Measurements from ENCODE around the gene NKTR. TPM values are rescaled to one million over a fixed set of nuclear protein-coding genes. Genes with fewer than 3 reads are reported as not detected.

Gene NKTR
- total and polyA plus RNA-seq, 7 donors: 1.8 to 130 (median 81.3) TPM

DNA sequence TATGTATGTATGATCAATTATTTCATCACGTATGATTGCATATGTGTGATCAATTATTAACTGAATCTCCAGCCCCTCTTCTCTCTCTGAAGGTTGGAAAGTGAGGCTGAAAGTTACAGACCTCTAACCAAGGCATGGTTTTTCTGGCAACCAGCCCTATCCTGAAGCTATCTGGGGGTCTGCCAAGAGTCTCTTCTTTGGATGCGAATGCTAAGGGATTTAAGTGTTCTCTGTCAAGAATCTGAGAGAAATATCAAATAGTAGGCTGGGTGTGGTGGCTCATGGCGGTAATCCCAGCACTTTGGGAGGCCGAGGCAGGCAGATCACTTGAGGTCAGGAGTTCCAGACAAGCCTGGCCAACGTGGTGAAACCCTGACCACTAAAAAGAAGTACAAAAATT lies 8.1 kb downstream of the NKTR start:
- Histone ChIP-seq H3K4me1 (peaks cover 0 to 61% (median 40%) of the 10 kb centered on the region in 4 donors), H3K4me3 (no peak overlapping the region), H3K9me3 (no peaks in the 10 kb centered on the region), H3K36me3 (peaks cover 0 to 5% (median 5%) of the 10 kb centered on the region in 4 donors), H3K27me3 (no peaks in the 10 kb centered on the region), H3K27ac (peak overlapping the region; percentile 25 to 51 (median 40))
- peak; percentile 73 for DNase-seq
- intact Hi-C loops (cut with DNase I): no loop called here
- TF ChIP-seq, protein P1, sequence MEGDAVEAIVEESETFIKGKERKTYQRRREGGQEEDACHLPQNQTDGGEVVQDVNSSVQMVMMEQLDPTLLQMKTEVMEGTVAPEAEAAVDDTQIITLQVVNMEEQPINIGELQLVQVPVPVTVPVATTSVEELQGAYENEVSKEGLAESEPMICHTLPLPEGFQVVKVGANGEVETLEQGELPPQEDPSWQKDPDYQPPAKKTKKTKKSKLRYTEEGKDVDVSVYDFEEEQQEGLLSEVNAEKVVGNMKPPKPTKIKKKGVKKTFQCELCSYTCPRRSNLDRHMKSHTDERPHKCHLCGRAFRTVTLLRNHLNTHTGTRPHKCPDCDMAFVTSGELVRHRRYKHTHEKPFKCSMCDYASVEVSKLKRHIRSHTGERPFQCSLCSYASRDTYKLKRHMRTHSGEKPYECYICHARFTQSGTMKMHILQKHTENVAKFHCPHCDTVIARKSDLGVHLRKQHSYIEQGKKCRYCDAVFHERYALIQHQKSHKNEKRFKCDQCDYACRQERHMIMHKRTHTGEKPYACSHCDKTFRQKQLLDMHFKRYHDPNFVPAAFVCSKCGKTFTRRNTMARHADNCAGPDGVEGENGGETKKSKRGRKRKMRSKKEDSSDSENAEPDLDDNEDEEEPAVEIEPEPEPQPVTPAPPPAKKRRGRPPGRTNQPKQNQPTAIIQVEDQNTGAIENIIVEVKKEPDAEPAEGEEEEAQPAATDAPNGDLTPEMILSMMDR (IDR thresholded peaks at IDR 0.05): no peak
- no peak for TF ChIP-seq EP300 (IDR thresholded peaks at IDR 0.05)
- TF ChIP-seq POLR2A (IDR thresholded peaks at IDR 0.05): no peak
- no peak for TF ChIP-seq POLR2AphosphoS5 (IDR thresholded peaks at IDR 0.05)
- WGBS, 2 donors: 68 to 80% methylated on average over 5 of the region's 5 CpGs

GRCh38 chr3:42610976-42611375 lies 10.5 kb downstream of the NKTR start:
- no peak for DNase-seq
- no peaks in the 10 kb centered on the region for H3K27me3 ChIP-seq
- H3K27ac ChIP-seq: peak overlapping the region; percentile 19 to 62 (median 32)
- no peak for TF ChIP-seq EP300 (IDR thresholded peaks at IDR 0.05)
- TF ChIP-seq POLR2A (IDR thresholded peaks at IDR 0.05): no peak
- TF ChIP-seq, protein P1 (IDR thresholded peaks at IDR 0.05): no peak
- no peak for TF ChIP-seq POLR2AphosphoS5 (IDR thresholded peaks at IDR 0.05)
- H3K36me3 ChIP-seq: no peaks in the 10 kb centered on the region
- intact Hi-C loops (cut with DNase I): no loop called here
- H3K9me3 ChIP-seq: no peaks in the 10 kb centered on the region
- WGBS, 2 donors: 89 to 93% methylated on average over 1 of the region's 1 CpG
- peaks cover 0 to 67% (median 38%) of the 10 kb centered on the region in 4 donors for H3K4me1 ChIP-seq
- no peak overlapping the region for H3K4me3 ChIP-seq

- WGBS, 2 donors: 51% methylated on average over 1 of the region's 1 CpG
- H3K27ac ChIP-seq: peak overlapping the region in 3 of 4 donors; percentile 5 to 62 (median 34)
- H3K9me3 ChIP-seq: no peaks in the 10 kb centered on the region
- H3K4me3 ChIP-seq: no peak overlapping the region
- TF ChIP-seq POLR2AphosphoS5 (IDR thresholded peaks at IDR 0.05): no peak
- TF ChIP-seq, protein P1 (IDR thresholded peaks at IDR 0.05): no peak
- no peak for TF ChIP-seq POLR2A (IDR thresholded peaks at IDR 0.05)
- no peak for TF ChIP-seq EP300 (IDR thresholded peaks at IDR 0.05)
- intact Hi-C loops (cut with DNase I): no loop called here
- H3K4me1 ChIP-seq: peaks cover 0 to 70% (median 34%) of the 10 kb centered on the region in 4 donors
- DNase-seq: no peak
- no peaks in the 10 kb centered on the region for H3K36me3 ChIP-seq
- H3K27me3 ChIP-seq: no peaks in the 10 kb centered on the region
Measured at GRCh38 chr3:42612217-42612616, 11.7 kb downstream of the NKTR start.

DNA sequence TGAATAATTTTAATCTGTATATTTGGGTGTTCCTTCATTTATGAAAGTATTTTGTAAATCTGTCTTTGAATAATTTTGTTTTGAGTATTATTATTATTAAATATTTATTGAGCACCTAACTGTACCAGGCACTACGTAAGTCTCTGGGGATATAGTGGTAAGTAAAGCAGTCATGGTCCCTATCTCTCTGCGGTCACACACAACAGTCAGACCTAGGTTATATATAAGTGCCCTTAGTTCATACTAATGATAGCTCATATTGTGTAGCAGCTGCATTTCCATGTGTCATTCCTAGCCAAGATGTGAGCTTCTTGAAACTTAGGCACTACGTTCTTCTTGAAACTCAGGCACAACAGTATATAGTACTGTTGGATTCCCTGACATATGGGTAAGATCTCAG lies 12.4 kb downstream of the NKTR start:
- no peak for DNase-seq
- Histone ChIP-seq H3K4me3 (no peak overlapping the region), H3K4me1 (peaks cover 0 to 70% (median 34%) of the 10 kb centered on the region in 4 donors), H3K36me3 (peaks cover 0 to 7% (median 0%) of the 10 kb centered on the region in 4 donors), H3K27me3 (no peaks in the 10 kb centered on the region), H3K27ac (peak overlapping the region in 3 of 4 donors; percentile 1 to 27 (median 21)), H3K9me3 (no peaks in the 10 kb centered on the region)
- whole genome bisulfite sequencing, 2 donors: 89 to 91% methylated on average over 3 of the region's 3 CpGs
- intact Hi-C loops (cut with DNase I): no loop called here
- no peak for TF ChIP-seq POLR2A (IDR thresholded peaks at IDR 0.05)
- TF ChIP-seq, protein P1 (IDR thresholded peaks at IDR 0.05): no peak
- TF ChIP-seq EP300 (IDR thresholded peaks at IDR 0.05): no peak
- no peak for TF ChIP-seq POLR2AphosphoS5 (IDR thresholded peaks at IDR 0.05)

GRCh38 chr3:42613462-42613861 lies 13.0 kb downstream of the NKTR start:
- Histone ChIP-seq H3K27me3 (no peaks in the 10 kb centered on the region), H3K9me3 (no peaks in the 10 kb centered on the region), H3K4me1 (peaks cover 0 to 65% (median 30%) of the 10 kb centered on the region in 4 donors), H3K4me3 (no peak overlapping the region), H3K27ac (peak overlapping the region in 3 of 4 donors; percentile 19 to 27 (median 21)), H3K36me3 (peaks cover 0 to 12% (median 0%) of the 10 kb centered on the region in 4 donors)
- DNase-seq: no peak
- no peak for TF ChIP-seq POLR2A (IDR thresholded peaks at IDR 0.05)
- TF ChIP-seq POLR2AphosphoS5 (IDR thresholded peaks at IDR 0.05): no peak
- TF ChIP-seq, protein P1 (IDR thresholded peaks at IDR 0.05): peak in 3 of 4 experiments; percentile 27 to 42 (median 37)
- TF ChIP-seq EP300 (IDR thresholded peaks at IDR 0.05): no peak
- 87 to 91% methylated on average over 2 of the region's 2 CpGs for WGBS, 2 donors
- intact Hi-C loops (cut with DNase I): no loop called here
